ENCODE results near the gene HEXIM1.

- TF ChIP-seq CTCF (IDR thresholded peaks at IDR 0.05) (no peak), POLR2A (IDR thresholded peaks at IDR 0.05) (no peak), EP300 (IDR thresholded peaks at IDR 0.05) (no peak)
Observed at GRCh38 chr17:45164734-45165269, 16.5 kb downstream of the HEXIM1 start.

All from tibial nerve (tissue), 4 donors.